Measurements from ENCODE around the gene CDC6. TPM values are rescaled to one million over a fixed set of nuclear protein-coding genes. Genes with fewer than 3 reads are reported as not detected.
A peak's percentile ranks its signal among the peaks of the same experiment; 100 is the strongest.

CDC6 gene
- total RNA-seq, 2 experiments from 2014 or later = 67.5 to 69.9 TPM

DNA sequence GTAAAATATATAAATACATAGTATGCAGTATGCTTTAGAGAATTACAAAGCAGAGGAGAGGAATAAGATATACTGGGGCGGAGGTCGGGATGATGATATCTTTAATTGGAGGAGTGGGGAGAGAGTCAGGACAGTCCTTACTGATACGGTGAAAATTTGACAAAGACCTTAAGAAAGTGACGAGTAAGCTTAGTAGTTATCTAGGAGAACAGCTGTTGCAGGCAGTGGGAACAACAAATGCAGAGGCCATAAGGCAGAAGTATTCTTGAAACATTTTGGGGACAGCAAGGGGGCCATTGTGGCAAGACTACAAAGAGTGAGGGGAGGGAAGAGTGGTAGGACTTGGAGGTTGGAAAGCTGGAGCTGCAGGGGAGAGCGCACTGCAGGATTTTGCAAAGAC, 22.3 kb upstream of the CDC6 start:
- CTCF ChIA-PET = no interaction called here
- no peaks in the 10 kb centered on the region for H3K9me3 Mint-ChIP-seq
- H3K36me3 Mint-ChIP-seq (ENCODE audit: low read depth) = peaks cover 24% of the 10 kb centered on the region
- no peak overlapping the region for H3K4me3 Mint-ChIP-seq
- H3K4me1 Mint-ChIP-seq = no peaks in the 10 kb centered on the region
- POLR2A ChIA-PET = no interaction called here
- no peaks in the 10 kb centered on the region for H3K27me3 Mint-ChIP-seq
- H3K27ac Mint-ChIP-seq = no peak overlapping the region
- no peak for DNase-seq

DNA sequence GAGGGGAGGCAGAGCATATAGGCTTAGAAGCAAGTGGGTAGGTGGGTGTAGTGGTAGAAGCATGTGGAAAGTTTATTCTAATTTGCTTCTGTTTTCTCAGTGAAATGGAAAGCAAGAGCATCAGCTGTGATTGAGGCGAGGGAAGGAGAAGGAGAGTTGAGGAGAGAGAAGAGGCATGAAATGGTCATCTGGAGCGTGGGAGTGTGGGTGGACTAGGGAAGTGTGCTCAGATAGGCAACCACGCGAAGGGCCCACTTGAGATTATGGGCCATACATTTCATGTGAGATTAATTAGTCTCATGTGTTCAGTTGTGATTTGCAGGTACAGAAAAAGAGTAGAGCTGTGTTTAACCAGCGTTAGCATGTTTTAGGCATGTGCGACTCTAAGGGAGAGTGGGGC, 20.8 kb upstream of the CDC6 start:
- no peak overlapping the region for H3K27ac Mint-ChIP-seq
- H3K27me3 Mint-ChIP-seq = no peaks in the 10 kb centered on the region
- H3K36me3 Mint-ChIP-seq (ENCODE audit: low read depth) = peaks cover 20% of the 10 kb centered on the region
- no peak overlapping the region for H3K4me3 Mint-ChIP-seq
- no peak for DNase-seq
- H3K9me3 Mint-ChIP-seq = no peaks in the 10 kb centered on the region
- POLR2A ChIA-PET = interaction anchor here (1.7 kb wide), 1 partner anchor 17 kb away, joined by 7 read pairs; no protein-coding TSS in a partner anchor
- CTCF ChIA-PET = no interaction called here
- no peaks in the 10 kb centered on the region for H3K4me1 Mint-ChIP-seq

DNA sequence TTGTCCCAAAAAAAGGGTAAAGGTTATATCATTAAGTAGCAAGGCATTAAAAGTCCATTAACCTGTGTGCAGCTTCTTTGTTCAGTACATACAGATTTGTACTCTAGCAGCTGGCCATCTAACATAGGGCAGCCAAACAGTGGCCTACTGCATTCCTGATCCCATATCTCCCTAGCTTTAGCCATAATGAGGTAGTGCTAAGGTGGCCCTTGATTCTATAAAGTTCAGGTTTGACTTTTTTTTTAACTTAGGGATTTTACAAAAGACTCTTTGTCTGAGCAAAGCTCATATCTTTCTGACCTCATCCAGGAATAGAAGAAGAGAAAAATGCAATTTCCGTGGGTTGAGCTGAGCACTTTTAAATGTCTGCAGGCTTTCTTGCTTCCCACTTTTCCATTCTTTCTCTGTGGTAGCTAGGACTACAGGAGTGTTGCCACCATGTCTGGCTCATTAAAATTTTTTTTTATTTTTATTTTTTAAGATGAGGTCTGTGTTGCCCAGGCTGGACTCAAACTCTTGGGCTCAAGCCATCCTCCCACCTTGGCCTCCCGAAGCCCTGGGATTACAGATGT, 19.5 kb upstream of the CDC6 start:
- DNase-seq = no peak
- Mint-ChIP-seq H3K27ac (no peak overlapping the region), H3K27me3 (no peaks in the 10 kb centered on the region), H3K36me3 (ENCODE audit: low read depth) (peaks cover 16% of the 10 kb centered on the region), H3K4me1 (no peaks in the 10 kb centered on the region), H3K9me3 (no peaks in the 10 kb centered on the region), H3K4me3 (no peak overlapping the region)
- POLR2A ChIA-PET = interaction anchor here (0.8 to 1.4 kb wide), 2 partner anchors 21 to 50 kb away, joined by 3 read pairs; partner anchors contain the start of gene WIPF2
- CTCF ChIA-PET = interaction anchor here (0.6 to 0.9 kb wide), 3 partner anchors 15 to 157 kb away, joined by 3 to 4 read pairs (median 3); no protein-coding TSS in a partner anchor

DNA sequence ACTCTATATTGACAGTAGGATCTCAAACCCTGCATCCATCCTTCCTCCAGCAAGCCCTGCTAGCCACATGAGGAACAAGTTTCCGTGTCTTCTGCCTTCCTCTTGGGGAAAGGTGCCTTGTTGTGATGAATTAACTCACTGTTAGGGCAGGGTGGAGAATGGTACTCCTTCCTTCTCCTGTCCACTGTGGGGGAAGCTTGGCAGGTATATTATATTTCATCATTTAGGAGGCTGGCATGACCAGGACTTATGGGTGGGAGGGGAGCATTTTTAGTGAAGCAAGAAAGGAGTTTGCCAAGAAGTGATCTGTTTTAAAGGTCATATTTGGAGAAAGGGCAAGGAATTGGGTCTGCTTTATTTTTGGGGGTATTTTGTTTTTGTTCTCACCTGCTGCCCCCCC, 9.3 kb upstream of the CDC6 start:
- Mint-ChIP-seq H3K36me3 (ENCODE audit: low read depth) (peaks cover 64% of the 10 kb centered on the region), H3K9me3 (no peaks in the 10 kb centered on the region), H3K27me3 (no peaks in the 10 kb centered on the region), H3K27ac (peak overlapping the region; percentile 7), H3K4me3 (no peak overlapping the region), H3K4me1 (peaks cover 35% of the 10 kb centered on the region)
- ChIA-PET POLR2A (no interaction called here), CTCF (no interaction called here)
- no peak for DNase-seq

DNA sequence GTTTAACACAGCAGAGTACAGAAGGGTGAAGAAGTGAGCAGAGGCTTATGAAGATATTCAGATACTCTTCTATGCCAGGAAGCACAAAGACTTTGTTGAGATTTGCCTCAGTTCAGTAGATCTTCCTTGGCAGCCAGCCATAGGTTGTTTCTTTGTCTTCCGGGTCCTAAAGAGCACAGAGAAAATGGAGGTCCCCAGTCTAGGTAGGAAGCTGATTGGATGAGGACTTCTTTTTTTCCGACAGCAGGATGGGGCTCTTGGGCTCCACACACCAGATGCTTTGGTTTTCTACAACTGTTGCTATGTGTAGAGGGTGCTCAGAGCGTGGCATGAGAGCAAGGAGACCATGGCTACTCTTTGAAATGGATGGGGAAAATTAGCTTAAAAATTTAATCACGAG, 8.3 kb upstream of the CDC6 start:
- CTCF ChIA-PET = no interaction called here
- DNase-seq = no peak
- Mint-ChIP-seq H3K27me3 (no peaks in the 10 kb centered on the region), H3K27ac (no peak overlapping the region), H3K4me1 (peaks cover 45% of the 10 kb centered on the region), H3K36me3 (ENCODE audit: low read depth) (peaks cover 58% of the 10 kb centered on the region), H3K9me3 (no peaks in the 10 kb centered on the region), H3K4me3 (no peak overlapping the region)
- POLR2A ChIA-PET = no interaction called here

GRCh38 chr17:40281663-40282062, 6.0 kb upstream of the CDC6 start:
- Mint-ChIP-seq H3K4me1 (peaks cover 52% of the 10 kb centered on the region), H3K9me3 (no peaks in the 10 kb centered on the region), H3K27ac (peak overlapping the region; percentile 56), H3K4me3 (no peak overlapping the region), H3K27me3 (no peaks in the 10 kb centered on the region), H3K36me3 (ENCODE audit: low read depth) (peaks cover 47% of the 10 kb centered on the region)
- POLR2A ChIA-PET = interaction anchor here (0.8 to 1.5 kb wide), 4 partner anchors 17 to 136 kb away, joined by 3 to 5 read pairs (median 4); partner anchors contain the start of gene TOP2A
- no peak for DNase-seq
- CTCF ChIA-PET = interaction anchor here (0.6 to 2.7 kb wide), 5 partner anchors 8 to 168 kb away, joined by 3 to 13 read pairs (median 4); partner anchors contain the start of gene WIPF2

DNA sequence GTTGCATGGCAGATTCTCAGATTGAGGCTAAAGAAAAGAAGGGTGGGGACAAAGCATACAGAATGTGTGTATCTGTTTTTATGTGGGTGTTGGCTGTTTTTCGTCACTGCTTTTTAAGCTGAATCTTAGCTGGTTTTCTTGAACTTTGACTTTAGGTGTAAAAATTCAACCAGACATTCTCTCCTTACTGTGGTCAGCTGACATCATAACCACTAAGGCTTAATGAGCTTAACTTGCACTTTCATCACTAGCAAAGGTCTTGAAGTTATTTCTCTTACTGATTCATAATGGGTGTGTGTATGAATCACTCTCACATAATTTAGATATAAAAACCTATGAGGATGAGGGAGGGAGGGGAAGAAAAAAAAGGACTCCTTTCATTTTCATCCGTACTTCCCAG, 4.0 kb upstream of the CDC6 start:
- H3K4me3 Mint-ChIP-seq = peak overlapping the region; percentile 7
- H3K4me1 Mint-ChIP-seq = peaks cover 60% of the 10 kb centered on the region
- ChIA-PET POLR2A (interaction anchor here (0.7 to 3.1 kb wide), 11 partner anchors 11 to 183 kb away, joined by 3 to 20 read pairs (median 5); partner anchors contain the start of genes CASC3, RARA and WIPF2), CTCF (interaction anchor here (0.7 to 2.7 kb wide), 12 partner anchors 16 to 270 kb away, joined by 3 to 16 read pairs (median 4); partner anchors contain the start of genes TOP2A and WIPF2)
- no peaks in the 10 kb centered on the region for H3K27me3 Mint-ChIP-seq
- H3K27ac Mint-ChIP-seq = peak overlapping the region; percentile 76
- no peaks in the 10 kb centered on the region for H3K9me3 Mint-ChIP-seq
- no peak for DNase-seq
- H3K36me3 Mint-ChIP-seq (ENCODE audit: low read depth) = peaks cover 38% of the 10 kb centered on the region

DNA sequence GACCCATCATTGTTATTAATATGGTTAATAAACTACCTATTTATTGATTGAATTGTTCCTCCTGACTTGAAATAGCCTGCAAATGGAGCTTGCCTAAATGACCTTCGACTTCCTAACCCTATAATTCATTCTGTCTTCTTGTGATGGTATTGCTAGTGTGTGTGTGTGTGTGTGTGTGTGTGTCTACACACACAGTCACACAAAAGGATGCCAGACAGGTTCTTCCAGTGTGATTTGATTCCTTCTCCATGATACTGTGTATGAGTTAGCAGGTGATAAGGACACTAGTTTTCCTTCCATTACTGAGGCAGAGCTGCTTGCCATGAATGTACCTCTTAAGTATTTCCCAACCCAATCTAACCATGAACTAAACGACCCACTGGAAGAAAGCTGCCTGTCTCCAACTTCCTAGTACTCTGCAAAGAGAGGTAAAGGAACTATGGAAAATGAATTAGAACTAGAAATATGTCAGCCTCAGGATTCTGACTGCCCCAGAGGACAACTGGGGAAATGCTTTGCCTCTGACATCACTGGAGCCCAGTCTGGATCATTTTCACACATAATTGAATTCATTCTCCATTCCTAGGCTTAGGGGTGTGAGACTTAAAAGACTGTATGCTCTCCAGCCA, 3.5 kb upstream of the CDC6 start:
- Mint-ChIP-seq H3K4me3 (peak overlapping the region; percentile 19), H3K36me3 (ENCODE audit: low read depth) (peaks cover 37% of the 10 kb centered on the region), H3K9me3 (no peaks in the 10 kb centered on the region), H3K4me1 (peaks cover 60% of the 10 kb centered on the region), H3K27me3 (no peaks in the 10 kb centered on the region), H3K27ac (peak overlapping the region; percentile 1)
- ChIA-PET CTCF (interaction anchor here (0.8 to 2.7 kb wide), 11 partner anchors 16 to 270 kb away, joined by 3 to 16 read pairs (median 4); partner anchors contain the start of genes TOP2A and WIPF2), POLR2A (interaction anchor here (0.7 to 3.1 kb wide), 10 partner anchors 11 to 183 kb away, joined by 3 to 20 read pairs (median 6); partner anchors contain the start of genes RARA and WIPF2)
- no peak for DNase-seq

DNA sequence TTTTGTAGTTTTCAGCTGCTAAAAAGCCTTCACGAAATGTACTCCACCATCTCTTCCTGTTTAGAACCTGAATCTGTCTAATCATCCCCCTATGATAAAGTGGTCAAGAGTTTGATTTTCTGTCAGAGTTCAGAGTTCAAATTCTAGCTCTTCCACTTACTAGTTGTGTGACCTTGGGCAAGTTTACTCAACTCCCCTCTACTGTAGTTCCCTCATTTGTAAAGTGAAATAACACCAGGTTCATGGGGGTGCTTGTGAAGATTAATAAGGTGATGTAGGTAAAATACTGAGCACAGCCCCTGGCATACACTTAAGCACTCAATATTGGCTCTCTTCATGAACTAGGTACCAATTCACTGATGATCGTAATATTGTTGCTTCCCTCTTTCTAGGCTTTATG, 1.2 kb upstream of the CDC6 start:
- no peak overlapping the region for H3K4me3 Mint-ChIP-seq
- no peak for DNase-seq
- H3K9me3 Mint-ChIP-seq = no peaks in the 10 kb centered on the region
- no peak overlapping the region for H3K27ac Mint-ChIP-seq
- H3K36me3 Mint-ChIP-seq (ENCODE audit: low read depth) = peaks cover 36% of the 10 kb centered on the region
- POLR2A ChIA-PET = interaction anchor here (0.6 to 1.3 kb wide), 3 partner anchors 68 to 1681 kb away, joined by 3 to 8 read pairs (median 3); partner anchors contain the start of genes PSMD3 and WIPF2
- H3K27me3 Mint-ChIP-seq = no peaks in the 10 kb centered on the region
- CTCF ChIA-PET = interaction anchor here (0.9 to 1.9 kb wide), 4 partner anchors 9 to 68 kb away, joined by 3 to 5 read pairs (median 3); partner anchors contain the start of gene WIPF2
- peaks cover 71% of the 10 kb centered on the region for H3K4me1 Mint-ChIP-seq

- Mint-ChIP-seq H3K4me1 (peaks cover 66% of the 10 kb centered on the region), H3K27ac (peak overlapping the region; percentile 97), H3K36me3 (ENCODE audit: low read depth) (peaks cover 37% of the 10 kb centered on the region), H3K4me3 (peak overlapping the region; percentile 99), H3K27me3 (no peaks in the 10 kb centered on the region), H3K9me3 (no peaks in the 10 kb centered on the region)
- CTCF ChIA-PET = interaction anchor here (1.9 kb wide), 1 partner anchor 68 kb away, joined by 5 read pairs; the partner anchor contains the start of gene WIPF2
- POLR2A ChIA-PET = interaction anchor here (2.2 to 2.4 kb wide), 2 partner anchors 20 to 39 kb away, joined by 11 to 19 read pairs; no protein-coding TSS in a partner anchor
- no peak for DNase-seq
Measured at GRCh38 chr17:40287159-40287493, 553 bp upstream of the CDC6 start.

DNA sequence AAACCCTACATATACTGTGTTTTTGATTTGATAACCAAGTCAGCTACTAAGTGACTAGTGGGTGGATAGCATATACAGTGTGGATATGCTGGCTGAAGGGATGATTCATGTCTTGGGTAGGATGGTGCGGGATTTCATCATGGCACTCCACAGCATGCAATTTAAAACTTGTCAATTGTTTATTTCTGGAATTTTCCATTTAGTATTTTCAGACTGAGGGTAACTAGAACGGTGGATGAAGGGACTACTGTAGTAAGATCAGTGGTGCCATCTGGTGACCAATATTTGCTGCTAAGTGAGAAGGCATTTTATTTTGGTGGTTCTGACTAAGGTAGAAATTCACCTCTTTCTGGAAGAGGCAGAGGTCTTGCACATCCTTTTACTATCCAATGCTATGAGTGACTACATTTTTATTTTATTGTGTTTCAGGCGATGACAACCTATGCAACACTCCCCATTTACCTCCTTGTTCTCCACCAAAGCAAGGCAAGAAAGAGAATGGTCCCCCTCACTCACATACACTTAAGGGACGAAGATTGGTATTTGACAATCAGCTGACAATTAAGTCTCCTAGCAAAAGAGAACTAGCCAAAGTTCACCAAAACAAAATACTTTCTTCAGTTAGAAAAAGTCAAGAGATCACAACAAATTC, 3.1 kb downstream of the CDC6 start:
- CTCF ChIA-PET = interaction anchor here (0.5 to 6.9 kb wide), 10 partner anchors 9 to 178 kb away, joined by 3 to 75 read pairs (median 9); partner anchors contain the start of gene WIPF2
- no peaks in the 10 kb centered on the region for H3K27me3 Mint-ChIP-seq
- peak; percentile 48 for DNase-seq
- H3K27ac Mint-ChIP-seq = peak overlapping the region; percentile 25
- no peaks in the 10 kb centered on the region for H3K9me3 Mint-ChIP-seq
- POLR2A ChIA-PET = interaction anchor here (0.6 to 3.3 kb wide), 4 partner anchors 17 to 89 kb away, joined by 3 to 36 read pairs (median 13); no protein-coding TSS in a partner anchor
- H3K36me3 Mint-ChIP-seq (ENCODE audit: low read depth) = peaks cover 60% of the 10 kb centered on the region
- peaks cover 57% of the 10 kb centered on the region for H3K4me1 Mint-ChIP-seq
- no peak overlapping the region for H3K4me3 Mint-ChIP-seq

DNA sequence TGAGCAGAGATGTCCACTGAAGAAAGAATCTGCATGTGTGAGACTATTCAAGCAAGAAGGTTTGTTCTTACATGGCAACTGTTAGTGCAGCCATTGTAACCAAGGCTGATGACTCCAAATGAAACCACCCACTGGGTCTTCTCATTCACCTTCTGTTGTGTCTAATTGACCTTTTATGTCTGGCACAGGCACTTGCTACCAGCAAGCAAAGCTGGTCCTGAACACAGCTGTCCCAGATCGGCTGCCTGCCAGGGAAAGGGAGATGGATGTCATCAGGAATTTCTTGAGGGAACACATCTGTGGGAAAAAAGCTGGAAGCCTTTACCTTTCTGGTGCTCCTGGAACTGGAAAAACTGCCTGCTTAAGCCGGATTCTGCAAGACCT, 3.6 kb downstream of the CDC6 start:
- Mint-ChIP-seq H3K36me3 (ENCODE audit: low read depth) (peaks cover 65% of the 10 kb centered on the region), H3K4me3 (no peak overlapping the region), H3K4me1 (peaks cover 62% of the 10 kb centered on the region), H3K27me3 (no peaks in the 10 kb centered on the region), H3K27ac (peak overlapping the region; percentile 25), H3K9me3 (no peaks in the 10 kb centered on the region)
- CTCF ChIA-PET = interaction anchor here (1.0 to 6.9 kb wide), 6 partner anchors 9 to 178 kb away, joined by 3 to 75 read pairs (median 9); no protein-coding TSS in a partner anchor
- DNase-seq = no peak
- POLR2A ChIA-PET = interaction anchor here (1.0 to 1.9 kb wide), 2 partner anchors 16 to 89 kb away, joined by 5 to 7 read pairs; no protein-coding TSS in a partner anchor

Measured in activated CD4-positive, alpha-beta memory T cell treated with anti-CD3 and anti-CD28 coated beads, Interleukin-2, amount 10 ng/mL, durations not matched to agents 7 days and 5 days (primary cell).